GF-D8 (cell line): ENCODE results near the gene PIGV.

ENCODE experiments used
- DNase-seq: peaks from one replicate; lab custom pipeline; 2025; lab: John Stamatoyannopoulos, UW

PIGV gene

GRCh38 chr1:26774462-26774861 is 13.3 kb upstream of the PIGV start:
- DNase-seq = no peak

DNA sequence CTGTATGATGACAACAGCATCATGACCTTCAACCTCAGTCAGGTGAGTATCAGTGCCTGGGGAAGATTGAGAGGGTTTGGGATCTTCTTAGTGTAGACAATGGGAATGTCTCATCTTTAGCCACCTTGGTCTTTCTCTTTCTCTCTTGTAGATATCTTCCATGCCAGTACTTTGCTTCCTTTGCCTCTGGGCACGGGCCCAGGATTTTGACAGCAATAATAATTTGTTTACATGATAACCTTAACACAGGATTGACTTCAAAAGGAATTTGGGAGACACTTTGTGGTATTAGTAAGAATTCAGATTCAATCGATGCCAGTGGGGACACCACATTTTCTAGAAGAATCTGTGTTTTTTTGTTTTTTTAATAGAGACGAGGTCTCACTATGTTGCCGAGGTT is 12.1 kb upstream of the PIGV start:
- no peak for DNase-seq

DNA sequence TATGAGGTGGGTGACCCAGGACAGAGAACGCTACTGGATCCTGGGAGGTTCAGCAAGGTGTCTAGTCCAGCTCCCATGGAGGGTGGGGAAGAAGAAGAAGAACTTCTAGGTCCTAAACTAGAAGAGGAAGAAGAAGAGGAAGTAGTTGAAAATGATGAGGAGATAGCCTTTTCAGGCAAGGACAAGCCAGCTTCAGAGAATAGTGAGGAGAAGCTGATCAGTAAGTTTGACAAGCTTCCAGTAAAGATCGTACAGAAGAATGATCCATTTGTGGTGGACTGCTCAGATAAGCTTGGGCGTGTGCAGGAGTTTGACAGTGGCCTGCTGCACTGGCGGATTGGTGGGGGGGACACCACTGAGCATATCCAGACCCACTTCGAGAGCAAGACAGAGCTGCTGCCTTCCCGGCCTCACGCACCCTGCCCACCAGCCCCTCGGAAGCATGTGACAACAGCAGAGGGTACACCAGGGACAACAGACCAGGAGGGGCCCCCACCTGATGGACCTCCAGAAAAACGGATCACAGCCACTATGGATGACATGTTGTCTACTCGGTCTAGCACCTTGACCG is 8.6 kb upstream of the PIGV start:
- peak; percentile 33 for DNase-seq

GRCh38 chr1:26780344-26780957 is 7.3 kb upstream of the PIGV start:
- DNase-seq = no peak

GRCh38 chr1:26781206-26781825 is 6.4 kb upstream of the PIGV start:
- DNase-seq = no peak

GRCh38 chr1:26782521-26783212 is 5.1 kb upstream of the PIGV start:
- no peak for DNase-seq

- no peak for DNase-seq
These were observed 4.1 kb upstream of the PIGV start for GRCh38 chr1:26783646-26784022.

DNA sequence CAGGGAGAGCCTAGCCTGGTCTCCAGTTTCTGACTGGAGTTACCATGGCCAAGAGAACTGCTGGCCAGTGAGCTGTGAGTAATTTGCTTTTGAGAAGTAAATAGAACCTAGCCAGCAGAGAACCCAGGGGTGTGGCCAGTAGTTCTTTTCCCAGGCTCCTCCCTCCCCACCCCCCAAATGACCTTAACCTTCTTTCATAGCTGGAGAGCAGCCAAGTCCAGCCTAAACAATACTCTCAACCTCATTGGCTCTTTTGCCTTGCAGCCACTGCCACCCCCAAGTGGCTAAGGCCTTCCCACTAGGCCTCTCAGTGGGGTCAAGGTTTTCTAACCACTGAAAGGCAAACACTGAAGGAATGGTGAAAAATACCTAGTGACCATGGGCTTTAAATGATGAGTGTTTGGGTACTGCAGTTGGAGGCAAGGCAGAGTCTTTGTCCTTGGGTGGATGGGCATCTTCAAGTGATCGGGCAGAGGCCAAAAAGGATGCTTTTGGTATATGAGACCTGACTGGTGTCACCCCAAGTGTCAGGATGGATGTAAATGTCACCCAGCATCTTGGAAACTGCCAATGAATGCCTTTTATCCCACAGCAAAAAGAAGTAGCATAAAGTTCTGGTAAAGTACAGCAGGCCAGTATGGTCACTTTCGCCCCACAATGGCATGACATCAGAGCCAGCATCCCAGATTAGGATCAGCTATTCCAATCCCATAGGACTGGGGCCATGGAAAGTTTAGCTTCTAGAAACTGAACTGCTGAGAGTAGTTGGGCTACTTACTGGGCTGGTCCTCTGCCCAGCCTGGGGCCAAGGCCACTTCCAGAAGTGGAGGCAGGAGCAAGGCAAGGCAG is 3.5 kb upstream of the PIGV start:
- no peak for DNase-seq

GRCh38 chr1:26784886-26785285 is 2.9 kb upstream of the PIGV start:
- no peak for DNase-seq

DNA sequence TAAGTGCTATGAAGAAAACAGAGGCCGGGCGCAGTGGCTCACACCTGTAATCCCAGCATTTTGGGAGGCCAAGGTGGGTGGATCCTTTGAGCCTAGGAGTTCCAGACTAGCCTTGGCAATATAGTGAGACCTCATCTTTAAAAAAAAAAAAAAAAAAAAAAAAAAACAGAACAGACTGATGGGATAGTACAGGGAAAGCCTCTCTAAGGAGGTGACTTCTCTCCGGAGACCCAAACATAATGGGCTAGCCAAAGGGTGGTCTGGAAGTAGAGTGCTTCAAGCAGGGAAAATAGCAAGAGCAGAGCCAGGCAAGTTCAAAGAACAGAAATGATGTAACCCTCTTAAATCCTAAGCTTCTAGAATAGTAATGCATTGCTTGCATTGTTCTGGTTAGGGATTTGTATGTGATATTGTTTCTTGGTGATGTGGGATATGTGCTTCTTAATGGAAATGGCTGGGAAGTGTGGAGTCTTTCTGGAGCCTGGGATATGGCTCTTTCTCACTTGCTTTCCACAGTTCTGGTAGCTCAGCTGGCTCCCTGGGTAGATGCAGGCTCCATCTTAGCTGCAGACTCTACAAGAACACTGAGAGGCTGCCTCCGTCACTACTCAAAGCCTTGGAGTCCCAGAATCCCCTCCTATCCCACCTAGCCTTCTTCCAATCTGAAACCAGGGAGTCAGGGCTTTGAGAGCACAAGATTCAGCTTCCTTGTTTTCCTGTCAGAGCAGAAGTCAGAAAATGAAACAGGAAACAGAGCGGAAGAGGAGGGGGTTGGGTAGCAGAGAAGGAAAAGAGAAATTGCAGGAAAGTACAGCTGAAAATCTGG is 1.9 kb upstream of the PIGV start:
- DNase-seq = peak; percentile 61

- DNase-seq = peak; percentile 87
These were observed 1.0 kb upstream of the PIGV start for GRCh38 chr1:26786437-26787380.

DNA sequence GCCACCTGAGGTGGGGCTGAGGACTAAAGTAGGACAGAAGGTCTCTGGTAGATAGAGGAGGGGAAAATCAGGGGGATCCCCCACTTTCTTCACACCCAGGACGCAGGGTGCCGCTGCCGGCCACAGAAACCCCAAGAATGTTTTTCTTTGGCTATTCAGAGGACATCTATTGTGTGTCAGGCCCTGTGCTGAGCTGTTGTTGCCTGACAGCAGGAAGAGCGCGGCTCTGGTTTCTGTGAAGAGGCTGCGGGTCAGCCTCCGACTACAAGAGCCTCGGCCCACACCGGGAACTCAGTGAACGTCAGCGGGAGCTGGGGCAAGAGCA is 407 bp upstream of the PIGV start:
- no peak for DNase-seq

DNA sequence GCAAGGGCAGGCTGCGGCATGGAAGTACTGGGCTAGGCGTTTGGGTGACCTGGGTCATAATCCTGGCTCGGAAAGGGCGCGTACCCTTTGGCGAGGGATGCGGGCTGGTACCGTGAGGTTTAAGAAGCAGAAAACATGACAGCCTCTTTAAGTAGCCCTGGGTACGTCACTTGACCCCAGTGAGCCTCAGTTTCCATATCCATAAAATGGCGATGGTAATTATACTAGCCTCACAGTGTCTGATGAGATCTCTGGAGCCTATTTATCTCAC is 700 bp downstream of the PIGV start:
- DNase-seq = no peak

GRCh38 chr1:26788836-26789611 is 1.3 kb downstream of the PIGV start:
- peak; percentile 55 for DNase-seq

DNA sequence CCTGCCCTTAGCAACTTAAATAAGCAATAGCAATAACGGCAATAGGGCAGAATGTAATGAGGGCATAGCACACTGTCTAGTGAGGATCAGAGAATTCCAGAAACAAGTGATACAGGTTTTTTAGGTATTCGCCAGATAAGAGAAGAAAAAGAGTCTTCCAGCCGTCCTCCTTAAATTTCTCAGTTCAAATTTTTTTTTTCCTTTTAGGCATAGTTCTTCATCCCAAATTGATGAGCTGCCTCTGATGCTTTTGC is 1.8 kb downstream of the PIGV start:
- DNase-seq = no peak

DNA sequence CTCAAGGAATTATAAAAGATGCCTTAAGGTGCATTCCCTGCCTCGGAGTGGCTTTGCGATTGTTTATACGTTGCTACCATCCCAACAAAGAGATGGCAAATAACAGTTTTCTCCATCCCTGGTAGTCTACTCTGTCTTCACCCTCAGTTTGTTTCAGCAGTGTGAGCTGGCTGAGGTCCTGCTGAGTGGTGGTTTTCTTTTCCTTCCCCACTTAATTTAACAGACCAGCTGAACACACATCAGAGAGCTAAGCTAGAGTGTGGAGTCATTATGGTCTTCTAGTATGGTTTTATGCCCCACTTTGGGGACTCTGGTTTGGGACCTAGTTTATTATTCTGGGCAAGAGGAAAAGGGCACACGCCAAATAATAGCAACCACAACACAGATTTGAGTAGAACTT is 2.2 kb downstream of the PIGV start:
- DNase-seq = peak; percentile 17

- no peak for DNase-seq
These were observed 2.8 kb downstream of the PIGV start for GRCh38 chr1:26790551-26790953.

- DNase-seq = no peak
These were observed 3.4 kb downstream of the PIGV start for GRCh38 chr1:26791148-26791547.

DNA sequence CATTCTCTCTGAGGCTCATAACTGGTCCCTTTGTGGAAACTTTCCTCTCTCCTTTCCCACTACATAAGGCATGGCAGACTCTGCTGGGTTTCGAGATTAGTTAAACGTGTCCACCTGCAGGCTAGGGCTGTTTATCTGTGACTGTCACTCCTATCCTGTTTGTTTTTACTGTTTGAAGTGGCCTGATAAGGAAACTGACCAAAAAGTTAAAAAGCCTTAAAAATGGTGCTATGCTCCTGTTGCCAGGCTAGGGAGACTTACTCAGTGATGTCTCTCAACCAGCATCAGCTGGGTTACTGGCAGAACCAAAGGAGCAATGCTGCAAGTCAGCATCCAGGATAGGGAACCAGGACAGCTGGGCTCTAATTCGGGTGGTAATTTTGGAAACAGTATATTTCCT is 3.9 kb downstream of the PIGV start:
- DNase-seq = no peak

DNA sequence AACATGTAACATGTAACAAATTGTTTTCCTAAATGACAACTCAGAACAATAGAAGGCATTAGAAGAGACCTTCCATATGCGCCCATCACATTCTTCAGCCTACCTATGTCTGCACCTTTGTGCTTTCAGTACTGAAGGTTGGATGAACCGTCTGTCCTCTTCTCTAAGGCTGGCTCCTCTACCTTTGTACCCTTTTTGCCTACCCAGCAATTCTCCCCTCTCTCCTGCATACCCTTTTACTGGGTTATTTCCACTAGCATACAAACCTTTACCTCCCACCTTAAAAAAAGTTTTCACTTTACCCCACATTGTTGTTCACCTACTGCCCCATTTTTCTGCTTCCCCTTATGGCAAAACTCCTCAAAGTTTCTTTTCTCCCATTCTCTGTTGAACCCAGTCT is 5.2 kb downstream of the PIGV start:
- no peak for DNase-seq
